Measurements from ENCODE around the gene ANKRD30B.
"Not testable (repeated sequence)": the region's sequence is repeated elsewhere in the genome, so short reads cannot be mapped to it uniquely, and the experiment has no call there.

ANKRD30B gene

DNA sequence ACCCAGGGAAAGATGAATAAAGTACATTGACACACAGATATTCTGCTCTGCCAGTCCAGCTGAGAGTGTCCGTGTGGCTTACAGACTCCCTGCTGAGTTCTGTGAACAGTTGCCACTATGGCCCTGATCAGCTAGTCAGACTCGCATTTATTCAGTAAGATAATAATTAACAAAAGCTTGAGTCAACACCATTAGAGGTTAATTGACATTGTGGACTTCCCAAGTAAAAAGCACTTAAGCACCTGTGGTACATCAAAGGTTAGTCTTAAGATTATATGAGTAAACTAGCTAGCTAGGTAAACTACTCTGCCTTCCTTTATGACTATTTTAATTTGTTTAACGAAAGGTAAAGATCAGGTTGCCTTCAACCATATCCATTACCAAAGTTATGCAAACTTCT is 33.7 kb downstream of the ANKRD30B start:
- no peak for DNase-seq
- H3K36me3 ChIP-seq = no peaks in the 10 kb centered on the region
- no peak overlapping the region for H3K27ac ChIP-seq
- H3K4me3 ChIP-seq (ENCODE audit: low read depth, low read length) = no peak overlapping the region
- TF ChIP-seq, protein P1, sequence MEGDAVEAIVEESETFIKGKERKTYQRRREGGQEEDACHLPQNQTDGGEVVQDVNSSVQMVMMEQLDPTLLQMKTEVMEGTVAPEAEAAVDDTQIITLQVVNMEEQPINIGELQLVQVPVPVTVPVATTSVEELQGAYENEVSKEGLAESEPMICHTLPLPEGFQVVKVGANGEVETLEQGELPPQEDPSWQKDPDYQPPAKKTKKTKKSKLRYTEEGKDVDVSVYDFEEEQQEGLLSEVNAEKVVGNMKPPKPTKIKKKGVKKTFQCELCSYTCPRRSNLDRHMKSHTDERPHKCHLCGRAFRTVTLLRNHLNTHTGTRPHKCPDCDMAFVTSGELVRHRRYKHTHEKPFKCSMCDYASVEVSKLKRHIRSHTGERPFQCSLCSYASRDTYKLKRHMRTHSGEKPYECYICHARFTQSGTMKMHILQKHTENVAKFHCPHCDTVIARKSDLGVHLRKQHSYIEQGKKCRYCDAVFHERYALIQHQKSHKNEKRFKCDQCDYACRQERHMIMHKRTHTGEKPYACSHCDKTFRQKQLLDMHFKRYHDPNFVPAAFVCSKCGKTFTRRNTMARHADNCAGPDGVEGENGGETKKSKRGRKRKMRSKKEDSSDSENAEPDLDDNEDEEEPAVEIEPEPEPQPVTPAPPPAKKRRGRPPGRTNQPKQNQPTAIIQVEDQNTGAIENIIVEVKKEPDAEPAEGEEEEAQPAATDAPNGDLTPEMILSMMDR (IDR thresholded peaks at IDR 0.05; ENCODE audit: low read depth, low read length) = no peak
- peaks cover 17% of the 10 kb centered on the region for H3K27me3 ChIP-seq (ENCODE audit: insufficient read depth, low read depth, severe bottlenecking)
- no peaks in the 10 kb centered on the region for H3K9me3 ChIP-seq (ENCODE audit: severe bottlenecking)

DNA sequence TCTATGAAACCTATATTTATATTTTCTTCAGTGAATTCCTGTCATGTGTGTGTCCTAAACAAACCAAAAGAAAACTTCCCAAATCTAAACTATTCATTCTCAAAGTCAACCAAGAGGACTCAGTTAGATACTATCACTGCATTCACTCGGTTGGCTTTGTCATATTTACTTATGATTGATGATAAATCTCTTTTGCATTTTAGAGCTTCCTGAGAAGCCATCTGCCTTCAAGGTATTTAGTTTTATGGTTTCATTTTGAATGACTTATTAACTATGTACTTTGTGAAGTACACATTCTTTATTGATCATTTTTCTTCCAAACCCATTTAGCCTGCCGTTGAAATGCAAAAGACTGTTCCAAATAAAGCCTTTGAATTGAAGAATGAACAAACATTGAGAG is 36.2 kb downstream of the ANKRD30B start:
- no peaks in the 10 kb centered on the region for H3K36me3 ChIP-seq
- peaks cover 13% of the 10 kb centered on the region for H3K27me3 ChIP-seq (ENCODE audit: insufficient read depth, low read depth, severe bottlenecking)
- no peak overlapping the region for H3K4me3 ChIP-seq (ENCODE audit: low read depth, low read length)
- no peak for DNase-seq
- TF ChIP-seq, protein P1 (IDR thresholded peaks at IDR 0.05; ENCODE audit: low read depth, low read length) = no peak
- H3K27ac ChIP-seq = no peak overlapping the region
- no peaks in the 10 kb centered on the region for H3K9me3 ChIP-seq (ENCODE audit: severe bottlenecking)

DNA sequence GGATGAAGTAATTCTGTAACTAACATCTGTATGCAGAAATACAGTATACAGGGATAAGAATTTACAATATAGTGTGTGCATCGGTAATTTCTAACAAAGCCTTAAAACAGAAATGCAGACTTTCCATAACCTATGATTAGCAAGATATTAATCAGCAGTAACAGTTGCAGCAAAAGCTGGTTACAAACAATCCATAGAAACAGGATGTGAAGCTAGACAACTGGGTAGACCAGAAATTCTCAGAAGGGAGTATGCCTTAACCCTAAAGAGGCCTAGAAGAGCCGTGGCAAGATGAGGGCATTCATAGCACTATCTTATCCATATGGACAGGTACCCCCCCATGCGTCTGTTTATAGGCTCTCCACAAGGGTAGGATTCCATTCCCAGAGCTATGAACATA is 48.9 kb downstream of the ANKRD30B start:
- H3K36me3 ChIP-seq; DNase-seq; H3K27ac ChIP-seq; H3K4me3 ChIP-seq (ENCODE audit: low read depth, low read length); H3K27me3 ChIP-seq (ENCODE audit: insufficient read depth, low read depth, severe bottlenecking); H3K9me3 ChIP-seq (ENCODE audit: severe bottlenecking): not testable (repeated sequence)

DNA sequence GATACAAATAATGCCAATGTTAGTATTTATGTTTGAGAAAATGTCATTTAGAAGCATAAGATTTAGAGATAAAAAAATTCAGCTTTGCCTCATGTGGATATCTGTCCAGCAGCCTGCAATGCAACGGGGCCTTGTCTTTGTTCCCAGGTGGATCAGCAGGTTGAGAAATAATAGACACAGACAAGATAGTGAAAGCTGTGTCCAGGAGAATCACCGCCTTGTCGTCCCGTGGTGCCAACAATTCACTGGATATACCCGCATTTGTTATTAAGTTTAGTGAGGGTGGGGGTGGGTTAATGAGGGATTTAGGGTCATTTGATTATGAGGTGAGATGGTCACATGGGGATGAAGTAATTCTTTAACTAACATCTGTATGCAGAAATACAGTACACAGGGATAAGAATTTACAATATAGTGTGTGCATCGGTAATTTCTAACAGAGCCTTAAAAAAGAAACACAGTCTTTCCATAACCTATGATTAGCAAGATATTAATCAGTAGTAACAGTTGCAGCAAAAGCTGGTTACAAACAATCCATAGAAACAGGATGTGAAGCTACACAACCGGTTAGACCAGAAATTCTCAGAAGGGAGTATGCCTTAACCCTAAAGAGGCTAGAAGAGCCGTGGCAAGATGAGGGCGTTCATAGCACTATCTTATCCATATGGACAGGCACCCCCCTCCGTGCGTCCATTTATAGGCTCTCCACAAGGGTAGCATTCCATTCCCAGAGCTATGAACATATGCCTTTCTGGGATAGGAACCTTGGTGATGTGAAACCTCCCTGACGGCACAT is 50.2 kb downstream of the ANKRD30B start:
- not testable (repeated sequence) for DNase-seq, H3K36me3 ChIP-seq

DNA sequence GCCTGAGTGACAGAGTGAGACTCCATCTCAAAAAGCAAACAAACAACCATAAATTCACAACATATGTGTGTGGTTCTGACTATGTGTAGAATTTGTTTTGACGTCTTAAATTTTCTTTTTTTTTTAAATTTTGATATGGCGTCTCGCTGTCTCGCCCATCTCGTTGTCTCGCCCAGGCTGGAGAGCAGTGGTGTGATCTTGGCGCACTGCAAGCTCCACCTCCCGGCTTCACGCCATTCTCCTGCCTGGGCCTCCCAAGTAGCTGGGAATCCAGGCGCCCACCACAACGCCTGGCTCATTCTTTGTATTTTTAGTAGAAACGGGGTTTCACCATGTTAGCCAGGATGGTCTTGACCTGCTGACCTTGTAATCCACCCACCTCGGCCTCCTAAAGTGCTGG is 63.1 kb downstream of the ANKRD30B start:
- DNase-seq; H3K9me3 ChIP-seq (ENCODE audit: severe bottlenecking); H3K27me3 ChIP-seq (ENCODE audit: insufficient read depth, low read depth, severe bottlenecking); H3K4me3 ChIP-seq (ENCODE audit: low read depth, low read length); H3K27ac ChIP-seq; H3K36me3 ChIP-seq: not testable (repeated sequence)

More for the DNA sequence above, 50.2 kb downstream of the ANKRD30B start:
- H3K4me3 ChIP-seq (ENCODE audit: low read depth, low read length); H3K27me3 ChIP-seq (ENCODE audit: insufficient read depth, low read depth, severe bottlenecking); H3K9me3 ChIP-seq (ENCODE audit: severe bottlenecking); H3K27ac ChIP-seq: not testable (repeated sequence)

DNA sequence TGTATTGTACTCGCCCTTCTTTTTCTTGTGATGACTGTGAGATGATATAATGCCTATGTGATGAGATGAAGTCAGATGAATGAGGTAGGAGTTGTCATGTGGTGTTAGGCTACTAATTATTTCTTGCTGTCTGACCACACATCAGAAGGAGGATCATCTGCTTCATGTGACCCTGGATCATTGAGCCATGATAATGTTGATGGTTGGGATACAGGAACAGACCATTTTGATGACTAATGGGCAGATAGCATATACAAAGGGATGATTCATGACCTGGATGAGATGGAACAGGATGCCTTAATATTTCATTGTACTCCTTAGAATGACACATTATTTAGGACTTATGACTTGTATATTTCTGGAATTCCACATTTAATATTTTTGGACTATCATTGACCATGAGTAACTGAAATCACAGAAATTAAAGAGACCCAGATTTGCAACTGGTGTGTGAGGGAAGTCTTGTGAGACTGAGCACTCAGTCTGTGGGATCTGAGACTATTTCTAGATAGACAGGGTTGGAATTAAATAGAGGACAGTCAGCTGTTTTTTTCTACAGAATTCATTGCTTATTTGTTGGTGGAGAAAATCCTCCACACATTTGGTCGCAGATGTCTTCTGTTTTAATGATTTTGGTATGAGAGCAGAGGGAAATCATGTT is 79.1 kb downstream of the ANKRD30B start:
- DNase-seq; H3K9me3 ChIP-seq (ENCODE audit: severe bottlenecking); H3K36me3 ChIP-seq; H3K27me3 ChIP-seq (ENCODE audit: insufficient read depth, low read depth, severe bottlenecking); H3K27ac ChIP-seq; H3K4me3 ChIP-seq (ENCODE audit: low read depth, low read length): not testable (repeated sequence)

DNA sequence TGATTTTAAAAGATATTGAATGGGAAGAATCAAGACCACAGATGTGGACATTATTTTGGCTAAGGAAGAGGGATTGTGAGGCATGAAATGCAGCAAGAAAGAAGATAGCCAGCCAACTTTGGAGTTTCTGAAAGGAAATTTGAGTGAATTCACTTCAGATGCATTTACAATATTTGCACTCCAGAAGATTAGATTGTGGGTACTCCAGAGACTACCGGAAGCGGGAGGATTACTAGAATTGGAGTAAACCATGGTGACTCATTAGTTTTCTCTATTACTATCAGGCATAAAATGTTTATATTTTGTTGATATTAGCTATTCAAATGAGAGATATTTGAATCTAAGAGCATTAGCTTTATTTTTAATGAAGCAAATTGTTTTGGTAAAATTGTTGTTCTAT is 93.6 kb downstream of the ANKRD30B start:
- not testable (repeated sequence) for DNase-seq; H3K27me3 ChIP-seq (ENCODE audit: insufficient read depth, low read depth, severe bottlenecking); H3K4me3 ChIP-seq (ENCODE audit: low read depth, low read length); H3K9me3 ChIP-seq (ENCODE audit: severe bottlenecking); H3K27ac ChIP-seq; H3K36me3 ChIP-seq

DNA sequence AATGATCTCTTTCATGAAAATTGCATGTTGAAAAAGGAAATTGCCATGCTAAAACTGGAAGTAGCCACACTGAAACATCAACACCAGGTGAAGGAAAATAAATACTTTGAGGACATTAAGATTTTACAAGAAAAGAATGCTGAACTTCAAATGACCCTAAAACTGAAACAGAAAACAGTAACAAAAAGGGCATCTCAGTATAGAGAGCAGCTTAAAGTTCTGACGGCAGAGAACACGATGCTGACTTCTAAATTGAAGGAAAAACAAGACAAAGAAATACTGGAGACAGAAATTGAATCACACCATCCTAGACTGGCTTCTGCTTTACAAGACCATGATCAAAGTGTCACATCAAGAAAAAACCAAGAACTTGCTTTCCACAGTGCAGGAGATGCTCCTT is 103.6 kb downstream of the ANKRD30B start:
- not testable (repeated sequence) for H3K27ac ChIP-seq; H3K4me3 ChIP-seq (ENCODE audit: low read depth, low read length); DNase-seq; H3K36me3 ChIP-seq; H3K27me3 ChIP-seq (ENCODE audit: insufficient read depth, low read depth, severe bottlenecking); H3K9me3 ChIP-seq (ENCODE audit: severe bottlenecking)

DNA sequence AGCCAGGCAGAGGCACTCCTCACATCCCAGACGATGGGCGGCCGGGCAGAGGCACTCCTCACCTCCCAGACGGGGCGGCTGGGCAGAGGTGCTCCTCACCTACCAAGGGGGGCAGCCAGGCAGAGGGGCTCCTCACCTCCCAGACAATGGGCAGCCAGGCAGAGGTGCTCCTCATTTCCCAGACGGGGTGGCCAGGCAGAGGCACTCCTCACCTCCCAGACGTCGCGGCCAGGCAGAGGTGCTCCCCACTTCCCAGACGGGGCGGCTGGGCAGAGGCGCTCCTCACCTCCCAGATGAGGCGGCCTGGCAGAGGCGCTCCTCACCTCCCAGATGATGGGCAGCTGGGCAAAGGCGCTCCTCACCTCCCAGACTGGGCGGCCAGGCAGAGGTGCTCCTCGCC is 107.7 kb downstream of the ANKRD30B start:
- not testable (repeated sequence) for H3K36me3 ChIP-seq; H3K9me3 ChIP-seq (ENCODE audit: severe bottlenecking); DNase-seq; H3K4me3 ChIP-seq (ENCODE audit: low read depth, low read length); H3K27me3 ChIP-seq (ENCODE audit: insufficient read depth, low read depth, severe bottlenecking); H3K27ac ChIP-seq

DNA sequence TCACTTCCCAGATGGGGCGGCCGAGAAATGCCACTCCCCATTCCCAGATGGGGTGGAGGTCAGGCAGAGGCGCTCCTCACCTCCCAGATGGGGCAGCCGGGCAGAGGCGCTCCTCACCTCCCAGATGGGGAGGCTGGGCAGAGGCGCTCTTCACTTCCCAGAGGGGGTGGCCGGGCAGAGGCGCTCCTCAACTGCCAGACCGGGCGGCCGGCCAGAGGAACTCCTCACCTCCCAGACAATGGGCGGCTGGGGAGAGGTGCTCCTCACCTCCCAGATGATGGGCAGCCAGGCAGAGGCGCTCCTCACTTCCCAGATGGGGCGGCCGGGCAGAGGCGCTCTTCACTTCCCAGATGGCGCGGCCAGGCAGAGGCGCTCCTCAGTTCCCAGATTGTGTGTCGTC is 108.3 kb downstream of the ANKRD30B start:
- H3K36me3 ChIP-seq; H3K27me3 ChIP-seq (ENCODE audit: insufficient read depth, low read depth, severe bottlenecking); H3K27ac ChIP-seq; DNase-seq; H3K9me3 ChIP-seq (ENCODE audit: severe bottlenecking); H3K4me3 ChIP-seq (ENCODE audit: low read depth, low read length): not testable (repeated sequence)

DNA sequence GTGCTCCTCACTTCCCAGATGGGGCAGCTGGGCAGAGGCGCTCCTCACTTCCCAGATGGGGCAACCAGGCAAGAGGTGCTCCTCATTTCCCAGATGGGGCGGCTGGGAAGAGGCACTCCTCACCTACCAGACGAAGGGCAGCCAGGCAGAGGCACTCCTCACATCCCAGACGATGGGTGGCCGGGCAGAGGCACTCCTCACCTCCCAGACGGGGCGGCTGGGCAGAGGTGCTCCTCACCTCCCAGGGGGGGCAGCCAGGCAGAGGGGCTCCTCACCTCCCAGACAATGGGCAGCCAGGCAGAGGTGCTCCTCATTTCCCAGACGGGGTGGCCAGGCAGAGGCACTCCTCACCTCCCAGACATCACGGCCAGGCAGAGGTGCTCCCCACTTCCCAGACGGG is 110.5 kb downstream of the ANKRD30B start:
- not testable (repeated sequence) for H3K36me3 ChIP-seq; H3K27ac ChIP-seq; H3K27me3 ChIP-seq (ENCODE audit: insufficient read depth, low read depth, severe bottlenecking); H3K4me3 ChIP-seq (ENCODE audit: low read depth, low read length); DNase-seq; H3K9me3 ChIP-seq (ENCODE audit: severe bottlenecking)

DNA sequence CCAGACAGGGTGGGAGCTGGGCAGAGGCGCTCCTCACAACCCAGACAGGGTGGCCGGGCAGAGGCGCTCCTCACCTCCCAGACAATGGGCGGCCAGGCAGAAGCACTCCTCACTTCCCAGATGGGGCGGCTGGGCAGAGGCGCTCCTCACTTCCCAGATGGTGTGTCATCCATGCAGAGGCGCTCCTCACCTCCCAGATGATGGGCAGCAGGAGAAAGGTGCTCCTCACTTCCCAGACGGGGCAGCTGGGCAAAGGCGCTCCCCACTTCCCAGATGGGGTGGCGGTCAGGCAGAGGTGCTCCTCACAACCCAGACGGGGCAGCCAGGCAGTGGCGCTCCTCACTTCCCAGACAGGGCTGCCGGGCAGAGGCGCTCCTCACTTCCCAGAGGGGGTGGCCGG is 112.0 kb downstream of the ANKRD30B start:
- not testable (repeated sequence) for H3K27me3 ChIP-seq (ENCODE audit: insufficient read depth, low read depth, severe bottlenecking); H3K27ac ChIP-seq; H3K36me3 ChIP-seq; H3K9me3 ChIP-seq (ENCODE audit: severe bottlenecking); H3K4me3 ChIP-seq (ENCODE audit: low read depth, low read length); DNase-seq

DNA sequence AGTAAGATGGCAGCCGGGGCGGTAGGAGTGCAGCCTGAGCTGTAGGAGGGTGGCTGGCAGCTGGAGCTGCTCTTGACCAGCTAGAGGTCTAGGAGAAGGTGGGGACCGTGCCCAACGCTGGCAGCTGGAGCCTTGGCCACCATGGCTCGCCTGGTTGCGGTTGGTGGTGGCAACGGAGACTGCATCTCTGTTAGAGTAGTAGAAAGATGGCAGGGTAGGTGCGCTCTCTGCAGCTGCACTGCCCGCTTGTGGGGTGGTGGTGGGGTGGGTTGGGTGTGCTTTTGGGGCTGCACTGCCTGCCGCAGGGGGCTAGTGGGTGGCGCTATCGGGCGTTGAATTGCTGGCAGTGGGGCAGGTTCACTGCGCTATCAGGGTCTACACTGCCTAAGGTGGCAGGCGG is 118.5 kb downstream of the ANKRD30B start:
- not testable (repeated sequence) for DNase-seq; H3K27ac ChIP-seq; H3K27me3 ChIP-seq (ENCODE audit: insufficient read depth, low read depth, severe bottlenecking); H3K9me3 ChIP-seq (ENCODE audit: severe bottlenecking); H3K36me3 ChIP-seq; H3K4me3 ChIP-seq (ENCODE audit: low read depth, low read length)

Measured in WERI-Rb-1 (cell line).